Activated CD4-positive, alpha-beta T cell treated with anti-CD3 and anti-CD28 coated beads, Interleukin-2, Interleukin-6, amounts not matched to agents 100 ng/mL and 50 ng/mL, durations not matched to agents 16 hours and 8 hours (primary cell): Measurements from ENCODE around the gene EPB41L3.
"Not testable (repeated sequence)": the region's sequence is repeated elsewhere in the genome, so short reads cannot be mapped to it uniquely, and the experiment has no call there.

Source experiments
- DNase-seq: peaks from one replicate; pipeline ENCODE4 v3.0.0-alpha.2; 2020

The EPB41L3 gene

GRCh38 chr18:5543773-5544389 is at the start of gene EPB41L3:
Gene EPB41L3, minus strand, starts transcription at chr18:5543997. Its CDS starts 54,814 bp downstream, at chr18:5489183.
- DNase-seq, result no peak

- DNase-seq, result no peak
These were observed 44.7 kb upstream of the EPB41L3 start for GRCh38 chr18:5588529-5588928.

GRCh38 chr18:5585653-5586052 is 41.9 kb upstream of the EPB41L3 start:
- DNase-seq, result no peak

- DNase-seq, result no peak
These were observed 41.1 kb upstream of the EPB41L3 start for GRCh38 chr18:5584746-5585417.

GRCh38 chr18:5582849-5583681 is 39.3 kb upstream of the EPB41L3 start:
- no peak for DNase-seq

GRCh38 chr18:5582076-5582475 is 38.3 kb upstream of the EPB41L3 start:
- no peak for DNase-seq

- DNase-seq, result no peak
These were observed 31.0 kb upstream of the EPB41L3 start for GRCh38 chr18:5574843-5575242.

GRCh38 chr18:5571666-5572065 is 27.9 kb upstream of the EPB41L3 start:
- no peak for DNase-seq

- not testable (repeated sequence) for DNase-seq
These were observed 26.8 kb upstream of the EPB41L3 start for GRCh38 chr18:5570613-5571012.

GRCh38 chr18:5568416-5568815 is 24.6 kb upstream of the EPB41L3 start:
- no peak for DNase-seq

GRCh38 chr18:5558851-5559250 is 15.1 kb upstream of the EPB41L3 start:
- DNase-seq, result no peak

- no peak for DNase-seq
These were observed 12.6 kb upstream of the EPB41L3 start for GRCh38 chr18:5556310-5556974.

- no peak for DNase-seq
These were observed 10.8 kb upstream of the EPB41L3 start for GRCh38 chr18:5554629-5555028.

- DNase-seq, result peak; percentile 13
These were observed 2.9 kb upstream of the EPB41L3 start for GRCh38 chr18:5546660-5547059.

- DNase-seq, result no peak
These were observed 639 bp downstream of the EPB41L3 start for GRCh38 chr18:5543036-5543680.

- DNase-seq, result no peak
These were observed 1.2 kb downstream of the EPB41L3 start for GRCh38 chr18:5542515-5543035.

GRCh38 chr18:5541644-5542043 is 2.2 kb downstream of the EPB41L3 start:
- no peak for DNase-seq

GRCh38 chr18:5539391-5539790 is 4.4 kb downstream of the EPB41L3 start:
- no peak for DNase-seq

- DNase-seq, result no peak
These were observed 5.3 kb downstream of the EPB41L3 start for GRCh38 chr18:5538544-5538943.

GRCh38 chr18:5537860-5538259 is 5.9 kb downstream of the EPB41L3 start:
- no peak for DNase-seq

GRCh38 chr18:5534845-5535244 is 9.0 kb downstream of the EPB41L3 start:
- peak; percentile 11 for DNase-seq

- no peak for DNase-seq
These were observed 11.7 kb downstream of the EPB41L3 start for GRCh38 chr18:5532066-5532465.
